NCI-H146 treated with DMSO at 0.1 percent for 48 hours (cell line): ENCODE data around the gene SBF1.

Source experiments
- DNase-seq: peaks from one replicate; lab custom pipeline; 2025; ENCODE audit not compliant: unreplicated experiment; lab: John Stamatoyannopoulos, UW

The SBF1 gene

DNA sequence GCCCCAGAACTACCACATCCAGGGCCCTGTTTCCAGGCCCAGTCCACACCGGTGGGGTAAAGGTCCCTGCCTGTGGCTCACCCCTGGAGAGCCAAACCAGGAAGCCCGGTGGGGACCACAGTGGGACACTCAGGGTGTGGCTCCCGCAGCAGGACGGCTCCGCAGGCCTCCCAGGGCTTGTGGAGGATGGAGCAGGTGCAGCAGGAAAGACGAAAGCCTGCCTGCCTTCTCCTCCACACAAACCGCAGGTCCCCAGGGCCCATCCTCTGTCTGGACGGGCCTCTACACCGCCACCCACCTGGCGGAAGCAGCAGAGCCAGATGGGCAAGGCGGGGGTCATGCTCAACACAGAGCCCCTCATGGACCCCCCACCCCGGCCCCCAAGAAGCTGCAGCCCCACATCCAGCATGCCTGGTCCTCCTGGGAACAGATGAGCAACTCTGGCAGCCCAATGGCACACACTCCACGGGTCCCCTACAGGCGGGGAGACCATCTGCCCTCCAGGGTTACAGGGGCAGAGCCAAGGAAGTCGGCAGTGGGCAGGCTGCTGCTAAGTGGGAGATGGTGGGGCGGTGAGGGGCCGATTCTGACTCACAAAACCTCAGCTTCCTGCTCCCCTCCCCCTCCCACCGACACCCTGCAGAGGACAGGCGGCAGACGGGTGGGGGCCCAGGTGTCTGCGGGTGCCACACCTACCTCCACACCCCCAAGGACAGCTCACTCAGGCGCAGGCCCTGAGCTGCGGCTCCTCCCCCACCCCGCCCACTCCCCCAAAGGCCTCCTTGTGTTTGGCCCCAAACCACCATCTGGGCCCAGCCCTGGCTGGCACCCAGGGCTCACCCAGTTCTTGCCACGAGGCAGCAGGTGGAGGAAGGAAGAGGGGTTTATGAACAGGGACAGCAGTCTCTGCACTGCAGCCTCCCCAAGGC is 5.2 kb downstream of the SBF1 start:
- no peak for DNase-seq

DNA sequence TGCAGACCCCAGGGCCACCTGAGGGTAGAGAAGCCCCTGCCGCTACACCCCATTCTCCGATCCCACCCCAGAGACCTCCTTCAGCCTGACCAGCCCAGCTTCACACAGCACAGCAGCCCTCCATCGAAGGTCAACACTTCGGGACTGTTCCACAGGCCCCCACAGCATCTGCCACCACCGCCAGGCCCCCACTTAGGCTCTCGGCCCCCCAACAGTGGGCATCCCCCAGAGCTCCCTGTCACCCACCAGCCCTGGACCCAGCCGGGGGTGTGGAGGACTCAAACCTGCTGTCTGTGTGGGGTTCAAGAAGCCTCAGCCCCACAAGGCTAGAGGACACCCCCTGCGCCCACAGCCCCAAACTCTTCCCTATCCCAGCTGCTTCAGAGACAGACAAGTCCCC is 6.2 kb downstream of the SBF1 start:
- no peak for DNase-seq

DNA sequence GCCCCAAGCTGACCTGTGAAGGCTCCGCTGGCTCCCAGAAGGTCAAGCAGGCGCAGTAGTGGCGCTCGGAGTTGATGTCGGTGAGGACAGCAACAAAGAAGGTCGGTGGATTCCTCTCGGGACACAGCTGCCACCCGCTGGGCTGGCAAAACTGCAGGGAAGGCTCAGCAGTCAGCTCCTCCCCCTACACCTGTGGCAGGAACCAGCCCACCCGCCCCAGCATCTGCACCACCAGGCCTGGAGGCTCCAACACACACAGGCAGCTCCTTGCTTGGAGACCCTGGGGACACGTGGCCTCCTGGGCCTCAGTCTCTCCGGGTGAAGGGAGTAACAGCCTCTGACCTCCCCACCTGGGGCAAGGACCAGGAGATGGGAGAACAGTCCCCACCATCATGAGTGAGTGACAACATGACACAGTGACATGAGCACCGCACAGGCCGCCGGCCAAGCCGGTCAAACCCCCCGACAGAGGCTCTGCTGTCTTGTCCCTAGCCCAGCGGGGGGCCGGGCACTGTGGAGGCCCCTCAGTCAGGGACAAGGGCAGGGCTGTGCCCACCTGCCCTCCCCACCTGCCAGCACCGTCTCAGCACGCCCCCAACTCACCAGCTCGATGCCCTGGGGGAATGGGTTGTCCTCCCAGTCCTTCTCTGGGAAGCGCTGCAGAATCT is 6.9 kb downstream of the SBF1 start:
- DNase-seq: no peak

DNA sequence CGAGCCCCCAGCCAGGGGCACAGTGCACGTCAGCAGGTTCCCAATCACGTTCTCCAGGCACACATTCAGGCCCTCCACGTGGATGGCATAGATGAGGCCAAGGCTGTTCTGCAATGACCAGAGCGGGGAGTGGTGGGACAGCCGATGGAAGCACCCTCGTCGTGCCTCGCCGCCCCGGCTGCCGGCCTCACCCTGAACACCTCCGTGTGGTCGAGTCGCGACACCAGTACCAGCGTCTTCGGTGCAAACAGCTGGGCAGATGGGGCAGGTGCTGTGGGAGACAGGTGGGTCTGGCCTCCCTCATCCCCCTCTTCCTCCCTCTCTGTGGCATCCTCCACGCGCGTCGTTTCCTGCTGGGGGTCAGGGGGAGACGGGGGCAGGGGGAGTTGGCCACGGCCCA is 7.5 kb downstream of the SBF1 start:
- no peak for DNase-seq

DNA sequence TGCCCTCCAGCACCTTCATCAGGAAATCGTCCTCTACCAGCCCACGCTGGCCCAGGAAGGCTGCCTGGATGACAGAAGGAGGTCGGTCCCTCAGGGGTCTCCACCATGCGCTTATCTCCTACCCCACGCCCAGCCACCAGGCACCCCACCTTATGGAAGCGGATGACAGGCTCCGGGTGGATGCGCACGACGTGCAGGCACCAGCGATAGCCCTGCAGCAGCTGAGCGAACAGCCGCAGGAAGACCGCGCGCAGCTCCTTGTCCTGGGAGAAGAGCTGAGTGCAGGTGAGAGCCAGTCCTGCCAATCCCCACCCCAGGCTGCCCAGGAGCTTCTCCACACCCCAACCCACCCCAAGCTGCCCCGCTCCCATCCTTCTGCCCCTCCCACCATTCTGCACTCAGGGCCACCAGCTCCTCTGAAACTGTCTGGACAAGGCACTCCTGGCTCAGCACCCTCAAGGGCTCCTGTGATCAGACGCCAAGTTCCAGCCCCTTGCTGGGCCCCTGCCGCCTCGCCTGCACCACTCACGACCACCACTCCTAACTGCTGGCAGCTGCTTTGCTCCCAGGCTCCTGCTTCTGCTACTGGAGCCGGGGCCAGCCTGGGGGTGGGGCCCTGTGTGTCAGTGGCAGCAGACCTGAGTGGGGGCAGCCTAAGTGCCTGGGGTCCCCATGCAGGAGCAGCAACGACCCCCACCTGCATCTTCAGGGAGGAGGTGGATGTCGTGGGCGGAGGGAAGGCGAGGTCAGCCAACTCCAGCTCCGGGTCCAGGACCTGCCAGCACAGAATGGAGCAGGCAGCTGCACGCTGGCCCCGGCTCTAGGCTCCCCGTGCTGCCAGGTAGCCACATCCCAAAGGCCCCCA is 9.5 kb downstream of the SBF1 start:
- no peak for DNase-seq

DNA sequence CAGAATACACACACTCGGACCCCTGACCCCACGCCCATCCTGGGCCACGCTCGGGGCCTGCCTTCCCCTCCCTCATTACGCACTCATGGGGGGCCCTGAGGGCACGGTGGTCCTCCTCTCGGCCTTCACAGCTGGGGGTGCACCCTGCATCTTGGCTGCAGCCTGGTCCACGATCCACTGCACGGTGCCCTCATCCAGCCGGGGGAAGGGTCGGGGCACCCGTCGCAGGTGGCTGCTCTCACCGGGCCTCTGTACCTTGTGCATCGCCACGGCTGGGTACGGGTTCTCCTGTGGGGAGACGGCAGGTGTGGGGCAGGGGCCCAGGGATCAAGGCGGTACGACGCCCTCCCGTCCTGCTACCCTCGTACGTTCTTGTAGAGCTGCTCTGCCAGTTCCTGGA is 10.4 kb downstream of the SBF1 start:
- DNase-seq: no peak

DNA sequence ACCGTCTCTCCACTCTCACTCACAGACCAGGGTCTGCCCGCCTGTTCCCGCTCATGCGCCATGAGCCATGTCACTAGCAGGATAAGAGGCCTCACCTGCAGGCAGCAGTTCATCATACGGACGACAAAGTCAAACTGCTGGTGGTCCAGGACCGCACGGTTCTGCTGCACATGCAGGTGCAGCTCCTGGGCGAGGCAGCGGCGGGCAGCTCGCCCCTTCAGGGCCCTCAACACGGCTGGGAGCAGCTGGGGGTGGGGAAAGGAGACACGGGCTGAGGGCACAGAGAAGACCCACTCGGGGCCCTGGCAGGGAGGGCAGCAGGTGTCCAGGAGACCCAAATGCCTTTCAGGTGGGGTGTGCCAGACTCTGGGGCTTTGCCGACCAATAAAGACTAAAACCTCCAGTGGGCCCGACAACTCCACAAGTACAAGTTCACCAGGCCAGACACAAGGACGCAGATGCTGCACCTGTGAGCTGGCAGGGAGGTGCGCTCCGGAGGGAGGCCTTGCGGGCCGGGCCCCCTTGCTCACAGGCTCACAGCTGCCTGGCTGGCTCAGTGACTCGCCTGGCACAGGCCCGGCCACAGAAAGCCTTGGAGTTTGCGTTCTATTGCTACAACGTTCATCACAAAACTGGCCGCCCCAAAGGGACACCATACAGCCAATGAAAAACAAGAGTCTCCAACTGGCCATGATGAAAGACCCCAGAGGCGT is 11.5 kb downstream of the SBF1 start:
- DNase-seq: no peak

DNA sequence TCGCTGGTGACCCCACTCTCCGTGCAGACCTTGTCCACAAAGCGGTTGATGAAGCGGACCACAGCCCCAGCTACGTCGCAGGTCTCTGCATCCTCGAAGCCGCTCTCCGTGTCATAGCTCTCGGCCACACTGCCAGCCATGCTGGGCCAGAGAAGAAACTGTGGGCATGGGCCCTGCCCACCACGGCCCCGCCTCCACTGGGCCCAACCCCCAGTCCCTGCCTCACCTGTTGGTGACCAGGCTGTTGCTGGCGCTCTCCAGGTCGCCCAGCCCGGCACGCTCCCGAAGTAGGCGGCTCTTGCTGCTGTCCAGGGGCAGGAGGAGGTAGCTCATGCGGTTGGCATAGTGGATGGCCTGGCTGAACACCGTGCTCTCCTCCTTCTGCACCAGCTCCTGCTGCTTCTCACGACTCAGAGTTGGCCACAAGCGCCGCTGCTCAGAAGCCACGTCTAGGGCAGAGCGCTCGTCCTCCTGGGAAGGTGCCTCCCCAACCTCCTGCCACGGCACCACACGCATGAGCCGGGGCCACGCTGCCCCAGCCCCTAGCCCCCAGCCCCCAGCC is 12.8 kb downstream of the SBF1 start:
- DNase-seq: no peak

DNA sequence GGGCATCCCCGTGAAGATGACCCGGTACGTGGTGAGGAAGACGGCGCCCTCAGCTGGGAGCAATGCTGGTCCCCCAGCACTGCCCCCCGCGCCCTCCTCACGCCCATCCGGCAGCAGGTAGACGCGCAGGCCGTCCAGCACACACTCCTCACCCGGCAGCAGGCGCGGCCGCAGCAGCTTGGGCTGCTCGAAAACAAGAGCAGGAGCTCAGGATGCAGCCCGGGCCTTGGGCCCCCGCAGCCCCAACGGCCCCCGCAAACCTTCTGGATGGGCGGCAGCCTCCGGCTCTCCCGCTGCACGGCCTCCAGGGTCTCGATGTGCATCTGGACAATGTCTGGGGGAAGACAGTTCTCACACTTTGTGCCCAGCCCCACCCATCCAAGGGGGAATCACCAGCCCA is 13.3 kb downstream of the SBF1 start:
- DNase-seq: no peak

DNA sequence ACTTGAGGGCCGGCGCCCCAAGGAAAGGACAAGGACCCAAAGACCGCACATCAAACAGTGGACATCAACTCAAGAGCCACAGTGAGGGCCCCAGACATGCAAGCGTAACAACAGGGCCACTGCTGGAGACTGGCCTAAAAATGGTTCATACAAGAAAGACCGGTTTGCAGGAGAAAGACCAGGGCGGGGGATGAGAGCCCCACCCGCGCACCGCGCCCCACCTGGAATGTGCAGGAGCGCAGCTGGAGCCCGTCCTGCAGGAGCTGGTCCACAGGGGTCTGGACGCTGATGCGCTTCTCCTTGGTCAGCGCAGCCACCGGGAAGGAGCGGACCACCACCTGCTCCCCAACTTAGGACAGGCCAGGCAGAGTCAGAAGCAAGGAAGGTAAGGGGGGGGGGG is 13.9 kb downstream of the SBF1 start:
- no peak for DNase-seq

DNA sequence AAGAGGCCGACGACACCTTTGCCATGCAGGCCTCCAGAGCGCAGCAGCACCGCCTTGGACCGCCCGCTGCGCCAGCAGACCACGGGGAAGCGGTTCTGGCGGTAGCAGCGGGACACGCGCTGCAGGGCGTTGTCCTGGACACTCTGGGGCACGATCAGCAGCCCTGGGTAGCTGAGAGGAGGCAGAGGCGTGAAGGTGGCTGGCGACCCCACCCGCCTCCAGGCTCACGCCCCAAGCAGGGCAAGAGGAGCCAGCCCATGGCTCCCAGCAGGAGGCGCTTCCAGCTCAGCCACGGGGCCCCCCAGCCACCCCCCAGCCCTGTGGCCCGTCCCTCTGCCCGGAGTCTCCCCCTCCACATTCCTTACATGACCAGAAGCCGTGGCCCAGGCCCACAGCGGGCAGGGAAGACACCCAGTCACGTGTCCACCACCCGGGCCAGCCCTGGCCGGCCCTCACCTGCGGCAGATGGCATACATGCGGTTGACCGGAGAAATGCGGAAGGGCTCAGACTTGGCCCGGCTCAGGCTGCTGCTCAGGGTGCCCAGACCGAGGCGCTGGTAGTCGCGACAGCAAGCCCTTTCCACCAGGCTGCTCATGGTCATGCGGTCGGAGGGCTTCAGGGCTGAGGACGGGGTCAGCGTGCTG is 15.2 kb downstream of the SBF1 start:
- DNase-seq: no peak

DNA sequence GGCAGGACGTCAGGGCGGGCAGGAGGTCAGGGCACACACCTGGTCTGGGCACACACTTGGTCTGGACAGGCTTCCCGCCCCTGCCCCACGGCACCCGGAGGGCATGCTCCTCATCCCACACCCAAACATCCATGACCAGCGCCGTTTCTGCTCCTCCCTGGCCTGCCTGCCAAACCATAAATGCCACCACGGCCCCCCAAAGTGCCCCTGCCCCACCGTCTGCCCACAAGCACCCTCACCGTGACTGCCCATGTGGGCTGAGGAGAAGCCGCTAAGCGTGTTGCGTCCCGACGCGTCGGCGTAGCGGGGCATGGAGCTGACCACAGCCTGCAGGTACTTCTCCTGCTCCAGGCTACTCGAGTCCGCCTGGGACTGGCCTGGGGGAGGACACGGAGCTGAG is 15.8 kb downstream of the SBF1 start:
- DNase-seq: no peak

DNA sequence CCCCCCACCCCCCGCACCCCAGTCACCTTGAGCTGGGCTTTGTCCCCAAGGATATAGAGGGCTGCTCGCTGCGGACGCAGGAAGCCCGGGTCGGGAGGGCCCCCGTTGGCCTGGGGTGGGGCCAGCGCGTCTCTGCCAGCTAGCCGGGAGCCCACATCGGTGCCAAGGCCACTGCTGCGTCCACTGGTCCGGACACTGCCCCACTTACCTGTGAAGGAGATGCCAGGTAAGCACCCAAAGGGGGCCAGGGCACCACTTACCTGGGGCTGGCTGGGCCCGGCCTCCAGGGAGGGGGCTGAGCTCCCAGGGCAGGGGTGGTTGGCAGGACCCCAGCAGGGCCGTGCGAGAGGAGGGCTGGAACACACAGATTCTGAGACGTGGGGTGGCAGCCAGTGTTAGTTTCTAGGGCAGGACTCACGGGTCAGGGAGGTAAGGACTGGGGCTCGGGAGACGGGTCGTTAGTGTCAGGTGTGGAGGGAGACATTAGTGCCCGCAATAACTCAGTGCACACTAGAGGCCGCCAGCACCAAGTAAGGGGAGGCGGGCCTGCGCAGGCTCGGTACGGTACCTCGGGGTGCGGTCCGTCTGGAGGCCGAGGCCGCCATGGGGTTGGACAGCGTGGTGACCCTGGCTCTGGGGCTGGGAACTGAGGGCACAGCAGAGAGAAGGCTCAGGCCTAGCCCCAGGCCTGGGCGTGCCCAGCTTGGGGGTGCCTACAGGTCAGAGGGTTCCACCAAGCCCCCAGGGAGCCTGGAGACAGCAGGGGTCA is 18.2 kb downstream of the SBF1 start:
- DNase-seq: no peak

DNA sequence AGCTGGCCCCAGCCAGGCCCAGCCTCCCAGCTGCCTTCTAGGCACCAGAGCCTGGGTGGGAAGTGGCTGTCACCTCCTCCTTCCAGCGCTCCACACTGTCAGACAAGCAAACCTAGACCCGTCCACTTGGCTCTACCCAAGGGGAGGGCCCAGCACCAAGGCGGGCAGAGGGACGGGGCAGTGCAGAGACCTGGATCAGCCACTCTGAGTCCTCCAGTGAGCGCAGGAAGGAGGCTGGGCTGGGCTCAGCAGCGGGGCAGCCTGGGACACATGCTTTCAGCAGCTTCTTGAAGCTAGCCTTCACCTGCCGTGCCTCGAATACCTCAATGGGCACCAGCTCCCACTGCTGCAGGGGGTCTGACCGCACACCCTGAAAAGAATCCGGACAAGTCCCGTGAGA is 18.8 kb downstream of the SBF1 start:
- no peak for DNase-seq

DNA sequence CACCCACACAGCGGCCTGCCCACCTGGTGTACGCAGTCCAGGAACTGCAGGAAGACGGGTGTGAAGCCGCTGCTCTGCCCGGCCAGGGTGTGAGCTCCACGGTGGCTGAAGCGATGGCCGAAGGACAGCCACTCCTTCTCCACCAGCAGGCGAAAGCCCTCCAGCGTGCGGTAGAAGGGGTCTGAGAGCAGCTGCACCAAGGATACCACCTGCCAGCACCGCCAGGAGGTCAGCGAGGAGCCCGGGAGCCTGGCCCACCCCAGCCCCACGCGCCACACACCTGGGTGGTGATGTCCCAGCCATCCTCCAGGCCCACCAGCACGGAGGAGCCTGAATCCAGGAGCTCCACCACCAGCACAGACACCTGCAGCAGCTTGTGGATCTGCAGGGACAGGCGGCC is 19.6 kb downstream of the SBF1 start:
- no peak for DNase-seq

DNA sequence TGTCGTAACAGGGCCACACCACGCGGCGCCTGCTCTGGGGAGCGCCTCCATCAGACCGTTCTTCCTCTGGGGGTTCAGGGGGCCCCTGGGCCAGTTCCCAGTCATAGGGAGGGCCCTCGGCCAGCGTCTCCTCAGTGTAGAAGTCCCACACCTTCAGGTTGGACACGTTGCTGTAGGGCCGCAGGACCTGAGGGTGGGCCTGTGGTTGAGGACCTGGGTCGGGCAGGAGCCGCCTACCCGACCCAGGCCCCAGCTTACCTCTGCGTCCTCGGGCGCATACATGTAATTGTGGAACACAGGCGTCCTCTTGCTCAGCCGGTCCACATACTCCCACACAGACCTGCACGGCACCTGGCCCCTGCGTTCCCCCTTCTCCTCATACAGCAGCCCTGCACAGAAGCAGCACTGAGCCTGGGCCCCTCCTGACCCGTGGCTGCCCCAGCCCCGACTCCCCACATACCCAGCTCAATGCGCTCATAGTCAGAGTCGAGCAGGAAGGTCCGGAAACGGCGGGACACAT is 20.2 kb downstream of the SBF1 start:
- DNase-seq: no peak

DNA sequence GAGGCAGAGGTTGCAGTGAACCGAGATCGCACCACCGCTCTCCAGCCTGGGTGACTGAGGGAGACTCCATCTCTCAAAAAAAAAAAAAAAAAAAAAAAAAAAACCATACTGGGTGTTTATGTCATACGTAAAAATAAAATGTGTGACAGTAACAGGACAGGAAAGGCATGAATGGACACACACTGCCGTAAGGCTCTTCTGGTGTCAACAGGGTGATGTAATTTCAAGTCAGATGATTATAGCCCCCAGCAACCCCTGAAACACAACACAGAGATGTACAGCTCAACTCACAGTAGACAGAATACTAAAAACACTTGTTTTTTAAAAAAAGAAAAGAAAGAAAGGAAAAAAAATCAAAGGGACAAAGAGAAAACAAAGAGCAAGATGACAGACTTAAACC is 22.2 kb downstream of the SBF1 start:
- DNase-seq: no peak

DNA sequence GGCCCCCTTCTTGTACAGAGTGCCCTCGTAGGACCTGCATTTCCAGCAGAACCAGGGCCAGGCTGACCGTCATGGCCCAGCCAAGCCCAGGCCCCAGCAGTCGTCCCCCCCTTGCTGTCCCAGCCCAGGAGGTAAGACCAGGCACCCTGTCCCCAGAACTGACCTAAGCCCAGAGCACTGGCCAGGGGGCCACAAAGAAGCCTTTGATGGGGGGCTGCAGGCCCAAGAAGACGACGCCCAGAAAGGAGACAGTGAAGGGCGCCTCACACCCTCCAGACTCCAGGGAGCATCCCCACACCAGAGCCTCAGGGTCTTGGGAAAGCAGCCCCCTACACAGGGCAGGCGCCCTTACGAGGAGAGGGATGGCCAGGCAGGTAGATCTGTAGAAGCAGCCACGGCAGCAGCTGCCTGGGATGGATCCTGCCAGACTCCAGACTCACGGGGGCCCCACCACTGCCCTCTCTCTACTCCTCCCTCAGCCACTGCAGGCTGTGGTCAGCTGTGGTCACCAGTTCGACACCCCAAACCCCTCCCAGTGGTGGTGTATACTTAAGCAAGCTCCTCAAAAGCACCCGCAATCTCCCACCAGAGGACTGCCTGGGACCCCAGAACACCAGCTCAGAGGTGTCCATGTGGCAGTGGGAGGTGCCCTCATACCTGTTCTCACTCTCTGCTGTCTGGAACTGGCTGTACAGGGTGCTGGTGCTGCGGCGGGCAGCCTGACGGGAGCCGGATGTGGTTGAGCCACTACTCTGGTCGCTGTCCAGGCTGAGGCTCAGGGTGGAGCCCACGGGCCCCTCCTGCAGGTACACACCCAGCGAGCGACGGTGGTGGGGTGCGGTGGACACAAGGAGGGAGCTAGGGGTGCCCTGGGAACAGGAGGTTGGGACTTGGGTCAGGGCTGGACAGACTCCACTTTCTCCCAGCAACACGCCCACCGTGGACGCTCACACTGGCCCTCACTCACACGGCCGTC is 27.0 kb downstream of the SBF1 start:
- no peak for DNase-seq
